Suppressor macrophage (primary cell): Measurements from ENCODE around the gene ABHD6.
"Not testable (repeated sequence)": the region's sequence is repeated elsewhere in the genome, so short reads cannot be mapped to it uniquely, and the experiment has no call there.

Experiments used
- DNase-seq, 4 experiments: peaks; one replicate each; pipeline ENCODE4 v3.0.0-alpha.2; 2020 to 2022

The ABHD6 gene

DNA sequence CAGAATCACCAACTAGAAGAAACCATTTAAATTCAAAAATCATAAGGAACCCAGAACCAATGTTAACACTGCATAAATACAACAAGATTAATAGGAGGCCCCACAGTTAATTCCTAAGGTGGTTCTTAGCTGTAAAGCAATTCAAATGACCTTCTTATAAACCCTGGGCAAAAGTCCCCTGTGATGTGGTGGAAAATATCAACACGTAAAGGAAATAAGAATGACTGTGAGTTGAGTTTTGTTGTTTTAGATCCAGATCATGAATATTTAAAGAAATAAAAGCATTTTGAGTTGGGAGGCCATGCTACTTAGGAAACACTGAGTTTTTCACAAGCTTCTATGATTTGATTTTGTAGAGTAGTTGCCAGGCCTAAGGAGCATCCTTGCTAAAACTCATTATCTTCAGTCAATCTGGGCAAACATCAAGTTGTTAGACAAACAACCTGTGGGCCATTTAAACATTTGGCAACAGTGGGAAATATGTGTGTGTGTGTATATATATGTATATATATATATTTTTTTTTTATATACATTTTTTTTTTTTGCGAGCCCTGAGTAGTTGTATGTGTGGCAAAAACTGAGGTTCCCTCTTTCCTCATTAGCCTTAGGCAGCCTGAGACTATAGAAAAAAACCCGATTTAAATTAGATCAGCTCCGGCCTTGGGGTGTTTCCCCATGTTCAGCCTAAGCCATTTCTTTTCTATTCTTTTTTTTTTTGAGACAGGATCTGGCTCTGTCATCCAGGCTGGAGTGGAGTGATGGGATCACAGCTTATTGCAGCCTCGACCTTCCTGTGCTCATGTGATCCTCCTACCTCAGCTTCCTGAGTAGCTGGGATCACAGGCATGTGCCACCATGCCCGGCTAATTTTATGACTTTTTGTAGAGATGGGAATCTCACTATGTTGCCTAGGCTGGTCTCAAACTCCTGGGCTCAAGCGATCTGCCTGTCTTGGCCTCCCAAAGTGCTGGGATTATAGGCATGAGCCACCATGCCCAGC lies 87.1 kb downstream of the ABHD6 start:
- peak in 2 of 4 experiments; percentile 14 for DNase-seq

DNA sequence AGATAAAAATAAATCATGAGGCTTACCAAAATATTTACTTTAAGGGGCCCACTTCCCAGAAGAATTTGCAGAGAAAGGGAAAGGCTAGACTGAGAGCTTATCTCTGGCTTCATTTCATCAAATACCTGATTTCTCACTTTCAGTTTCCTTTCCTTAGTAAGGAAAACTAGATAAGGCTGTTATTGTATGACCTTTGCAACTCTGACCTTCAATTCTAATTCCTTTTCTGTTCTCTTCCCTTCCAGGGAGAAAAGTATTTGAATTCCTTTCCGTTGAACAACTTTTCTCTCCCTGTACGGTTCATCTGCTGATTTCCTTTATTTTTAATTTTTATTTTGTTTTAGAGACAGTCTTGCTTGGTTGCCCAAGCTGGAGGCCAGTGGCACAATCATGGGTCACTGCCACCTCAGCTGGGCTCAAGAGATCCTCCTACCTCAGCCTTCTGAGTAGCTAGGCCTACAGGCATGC lies 88.0 kb downstream of the ABHD6 start:
- DNase-seq = no peak

DNA sequence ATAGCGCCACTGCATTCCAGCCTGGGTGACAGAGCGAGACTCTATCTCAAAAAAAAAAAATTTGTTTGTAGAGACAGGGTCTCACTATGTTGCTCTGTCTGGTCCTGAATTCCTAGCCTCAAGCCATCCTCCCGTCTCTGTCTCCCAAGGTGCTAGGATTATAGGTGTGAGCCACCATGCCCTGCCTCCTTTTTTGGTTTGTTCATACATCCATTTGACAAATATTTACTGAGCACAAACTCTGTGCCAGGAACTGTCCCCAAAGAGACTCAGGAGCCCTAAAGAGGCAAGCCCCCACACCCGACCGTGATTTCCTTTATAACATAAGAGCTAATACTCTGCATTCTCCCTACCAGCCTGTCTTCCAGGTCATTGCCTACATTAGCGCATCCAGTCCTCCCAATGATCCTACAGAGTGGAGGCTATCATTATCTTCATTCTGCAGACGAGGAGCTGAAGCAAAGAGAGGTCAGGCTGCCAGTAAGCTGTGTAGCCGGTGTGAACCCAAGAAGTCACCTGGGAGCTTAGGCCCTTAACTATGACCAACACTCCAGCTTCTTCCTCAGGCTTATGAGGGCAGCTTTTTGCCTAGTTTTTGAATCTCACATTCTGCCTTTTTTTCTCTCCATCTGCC lies 88.8 kb downstream of the ABHD6 start:
- DNase-seq = no peak

DNA sequence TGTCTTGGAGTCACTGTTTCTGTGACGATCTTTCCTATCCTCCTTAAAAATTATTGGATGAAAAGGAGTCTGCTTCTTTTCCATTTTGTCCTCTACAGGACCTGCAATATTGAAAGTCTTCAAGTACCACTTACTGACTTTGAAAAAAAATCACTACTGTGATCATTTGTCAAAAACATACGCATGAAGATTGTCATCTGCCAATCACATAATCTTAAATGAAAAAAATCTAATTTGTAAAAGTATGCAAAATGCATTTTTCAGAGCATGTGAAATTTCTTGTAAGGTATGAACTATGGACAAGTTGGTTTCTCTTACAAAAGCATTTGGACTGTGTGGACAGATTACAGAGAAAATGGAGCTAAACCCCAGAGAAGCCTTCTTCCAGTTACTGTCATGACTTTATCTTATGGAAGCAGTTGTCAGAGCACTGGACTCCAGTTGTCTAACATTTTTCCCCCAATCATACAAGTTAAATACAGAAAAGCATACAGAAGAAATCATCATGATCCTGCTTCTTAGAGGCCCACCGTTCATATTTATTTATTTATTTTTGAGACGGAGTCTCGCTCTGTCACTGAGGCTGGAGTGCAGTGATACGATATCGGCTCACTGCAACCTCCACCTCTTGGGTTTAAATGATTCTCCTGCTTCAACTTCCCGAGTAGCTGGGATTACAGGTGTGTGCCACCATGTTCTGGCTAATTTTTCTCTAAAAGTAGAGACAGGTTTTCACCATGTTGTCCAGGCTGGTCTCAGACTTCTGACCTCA lies 91.7 kb downstream of the ABHD6 start:
- DNase-seq = no peak

DNA sequence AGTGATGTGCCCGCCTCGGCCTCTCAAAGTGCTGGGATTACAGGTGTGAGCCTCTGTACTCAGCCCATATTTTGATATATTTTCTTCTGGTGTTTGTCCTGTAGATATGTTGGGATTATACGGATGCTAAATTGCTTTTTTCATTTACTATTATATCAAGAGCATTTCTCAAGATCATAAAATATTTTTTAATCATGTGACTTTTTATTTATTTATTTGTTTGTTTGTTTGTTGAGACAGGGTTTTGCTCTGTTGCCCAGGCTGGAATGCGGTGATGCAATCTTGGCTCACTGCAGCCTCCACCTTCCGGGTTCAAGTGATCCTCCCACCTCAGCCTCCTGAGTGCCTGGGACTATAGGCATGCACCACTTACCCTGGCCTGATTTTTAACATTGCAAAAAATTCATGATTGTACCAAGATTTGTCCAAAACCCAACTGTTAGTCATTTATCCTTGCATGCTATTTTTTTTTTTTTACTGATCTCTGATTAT lies 92.4 kb downstream of the ABHD6 start:
- no peak for DNase-seq

DNA sequence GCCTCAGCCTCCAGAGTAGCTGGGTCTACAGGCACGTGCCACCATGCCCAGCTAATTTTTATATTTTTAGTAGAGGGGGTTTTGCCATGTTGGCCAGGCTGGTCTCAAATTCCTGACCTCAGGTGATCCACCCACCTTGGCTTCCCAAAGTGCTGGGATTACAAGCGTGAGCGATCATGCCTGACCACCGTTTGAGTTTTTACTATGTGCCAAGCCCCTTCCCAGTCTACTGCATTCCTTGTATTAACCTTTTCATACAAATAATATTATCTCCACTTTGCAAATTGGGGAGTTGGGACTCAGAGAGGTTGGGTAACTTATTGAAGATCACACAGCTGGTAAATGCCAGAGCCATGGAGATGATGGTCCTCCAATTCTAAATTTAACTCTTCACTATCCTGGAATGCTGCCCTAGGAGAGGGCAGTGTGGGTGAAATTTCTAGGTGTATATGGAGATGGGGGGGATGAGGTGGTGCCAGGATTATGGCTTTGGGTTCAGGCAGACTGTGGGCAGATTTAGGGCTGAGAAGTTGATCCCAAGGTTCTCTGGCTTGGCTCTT lies 94.1 kb downstream of the ABHD6 start:
- DNase-seq = no peak

DNA sequence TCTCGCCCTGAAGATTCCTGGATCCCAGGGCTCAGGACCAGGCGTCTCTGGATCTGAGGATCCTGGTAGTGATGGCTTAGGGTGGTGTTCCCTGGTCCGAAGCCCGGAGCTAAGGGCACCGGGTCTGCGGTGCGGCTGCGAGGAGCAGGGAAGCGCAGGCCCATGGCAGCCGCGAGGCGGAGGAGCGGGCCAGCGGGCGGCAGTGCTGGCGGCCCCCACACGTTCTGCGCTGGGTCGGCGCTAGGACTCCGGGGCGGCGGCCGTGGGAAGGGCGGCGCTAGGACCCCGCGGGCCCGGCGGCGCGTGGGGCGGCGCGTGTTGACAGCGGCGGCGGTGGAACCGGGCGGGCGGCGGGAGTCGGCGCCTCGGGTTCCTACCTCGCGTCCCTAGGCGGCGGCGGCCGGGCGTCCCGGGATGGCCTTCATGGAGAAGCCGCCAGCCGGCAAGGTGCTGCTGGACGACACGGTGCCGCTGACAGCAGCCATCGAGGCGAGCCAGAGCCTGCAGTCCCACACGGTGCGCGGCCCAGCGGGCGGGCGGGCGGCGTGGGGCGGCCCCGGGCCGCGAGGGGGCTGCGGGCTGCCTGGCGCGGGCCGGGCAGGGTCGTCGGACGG lies 95.1 kb downstream of the ABHD6 start, which contains the start of gene PXK:
Gene PXK, plus strand, starts transcription at position 318 of the 614 bp plus-strand sequence. Its CDS starts 97 bp downstream, at position 415.
- peak; percentile 86 to 95 (median 90) for DNase-seq

DNA sequence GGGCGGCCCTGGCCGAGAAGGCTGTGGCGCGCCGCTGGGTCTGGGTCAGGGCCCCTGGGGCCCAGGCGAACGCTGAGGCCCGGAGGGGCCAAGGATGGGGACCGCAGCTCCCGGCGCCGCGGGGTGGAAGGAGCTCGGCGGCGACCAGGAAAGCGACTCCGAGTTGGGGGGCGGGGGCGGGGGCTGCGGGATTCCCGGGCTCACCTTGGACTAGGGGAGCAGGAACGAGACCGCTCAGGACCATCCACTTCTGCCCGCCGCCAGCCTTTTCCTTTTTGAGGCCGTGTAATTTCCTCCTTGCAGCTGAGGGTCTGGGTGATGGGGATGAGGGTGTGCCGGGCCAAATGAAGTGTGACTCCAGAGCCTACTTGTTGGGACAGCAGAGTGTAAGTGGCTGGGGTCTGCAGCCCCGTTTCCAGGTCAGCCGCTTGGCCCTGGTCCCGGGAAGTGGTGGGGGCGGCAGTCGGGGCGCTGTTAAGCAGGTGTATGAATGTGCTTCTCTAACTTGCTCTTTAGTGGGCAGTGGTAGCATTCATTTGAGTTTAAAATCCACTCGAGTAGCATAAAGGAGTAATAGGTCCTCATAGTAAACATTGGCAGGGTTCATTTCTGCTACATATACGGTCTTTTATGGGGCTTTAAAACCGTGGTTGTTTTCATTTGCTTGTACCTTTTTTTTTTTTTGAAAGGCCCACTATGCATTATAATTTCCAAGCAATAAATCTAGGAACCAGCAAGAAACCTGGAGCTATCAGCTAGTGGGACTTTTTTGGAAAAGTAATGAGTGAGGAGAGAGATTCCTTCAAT lies 95.8 kb downstream of the ABHD6 start:
- peak in 1 of 4 experiments; percentile 33 for DNase-seq

DNA sequence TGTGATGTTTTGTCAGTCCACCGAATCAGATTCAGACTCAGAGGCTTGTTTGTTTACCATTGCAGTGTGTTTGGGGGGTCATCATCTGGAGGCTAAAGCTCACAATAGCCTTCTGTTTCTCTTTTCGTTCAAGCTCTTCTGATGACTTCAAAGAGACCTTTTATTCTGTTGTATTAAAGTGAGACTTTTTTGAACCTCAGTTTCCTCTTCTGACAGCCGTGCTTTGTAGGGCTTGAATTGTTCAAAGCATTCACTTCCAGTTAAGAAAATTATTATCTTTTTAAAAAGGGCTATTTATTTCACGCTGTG lies 96.4 kb downstream of the ABHD6 start:
- no peak for DNase-seq

DNA sequence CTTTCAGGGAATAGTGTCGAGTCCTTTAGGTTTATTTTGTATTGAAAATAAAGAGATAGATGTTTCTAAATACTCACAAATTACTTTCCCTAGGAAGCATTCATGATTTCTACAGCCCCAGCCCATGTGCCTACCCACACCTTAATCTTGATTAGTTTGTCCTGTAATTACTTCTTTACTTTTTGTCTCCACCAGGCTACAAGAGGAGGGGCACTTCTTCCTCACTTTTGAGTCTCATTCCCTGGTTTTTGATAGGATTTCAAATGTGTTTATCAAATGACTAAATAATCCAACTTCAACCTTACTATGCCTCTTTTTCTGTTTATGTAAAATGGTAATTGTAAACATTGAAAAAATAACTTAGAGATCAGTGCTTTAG lies 96.9 kb downstream of the ABHD6 start:
- DNase-seq = no peak

DNA sequence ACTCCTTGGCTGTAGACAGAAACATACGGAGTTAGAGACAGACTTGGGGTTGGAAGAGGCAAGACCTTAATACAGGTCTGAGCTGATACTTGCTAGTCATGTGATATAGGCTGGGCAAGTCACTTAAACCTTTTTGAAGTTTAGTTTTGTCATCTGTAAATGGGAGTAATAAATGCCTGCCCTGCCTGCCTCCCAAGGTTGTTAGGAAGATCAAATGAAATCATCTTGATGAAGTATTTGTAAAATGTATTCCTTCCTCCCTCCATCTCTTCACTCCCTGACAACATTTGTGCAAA lies 98.0 kb downstream of the ABHD6 start:
- DNase-seq = peak in 1 of 4 experiments; percentile 18

DNA sequence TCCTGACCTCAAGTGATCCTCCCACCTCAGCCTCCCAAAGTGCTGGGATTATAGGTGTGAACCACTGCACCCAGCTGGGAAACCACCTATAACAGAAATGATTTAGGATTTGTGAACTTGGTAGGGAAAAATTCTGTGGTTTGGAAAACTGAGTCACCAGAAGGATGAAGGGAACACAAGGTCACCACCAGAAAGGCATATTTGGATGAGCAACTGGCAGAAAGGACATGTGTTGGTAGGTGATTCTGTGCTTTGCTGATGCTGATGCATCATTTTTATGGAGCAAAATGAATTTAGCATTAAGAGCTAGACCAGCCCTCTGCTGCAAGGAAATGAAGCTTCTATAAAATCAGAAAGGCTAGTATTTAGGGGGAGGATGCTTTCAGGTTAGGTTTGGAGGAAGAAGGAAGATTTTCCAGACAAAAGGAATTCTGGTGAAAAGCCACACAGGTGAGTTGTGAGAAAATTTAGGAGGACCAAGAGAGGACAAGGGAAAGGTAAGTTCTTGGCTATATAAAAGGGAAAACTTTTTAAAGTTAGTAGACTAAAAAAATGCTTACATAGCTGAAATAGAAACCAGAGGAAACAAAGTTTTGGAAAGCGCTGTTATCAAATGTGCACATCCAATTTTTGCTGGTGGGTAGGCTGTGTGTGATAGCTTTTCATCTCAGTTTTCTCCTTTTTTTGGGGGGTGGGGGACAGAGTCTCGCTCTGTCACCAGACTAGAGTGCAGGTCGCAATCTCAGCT lies 98.7 kb downstream of the ABHD6 start:
- DNase-seq = no peak

DNA sequence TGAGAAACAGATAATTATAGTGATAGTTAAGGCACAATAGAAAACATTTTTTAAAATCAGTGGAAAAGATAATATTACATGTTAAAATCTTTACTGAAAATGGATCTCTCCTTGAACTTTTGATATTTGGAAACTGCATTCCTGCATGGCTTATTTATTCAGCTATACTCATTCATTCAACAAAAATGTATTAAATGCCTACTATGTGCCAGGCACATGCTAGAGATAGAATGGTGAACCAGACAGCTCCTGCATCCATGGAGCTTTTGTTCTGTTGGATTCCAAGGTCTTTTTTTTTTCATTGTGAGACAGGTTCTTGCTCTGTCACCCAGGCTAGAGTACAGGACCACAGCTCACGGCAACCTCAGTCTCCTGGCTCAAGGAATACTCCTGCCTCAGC lies 99.6 kb downstream of the ABHD6 start:
- no peak for DNase-seq

DNA sequence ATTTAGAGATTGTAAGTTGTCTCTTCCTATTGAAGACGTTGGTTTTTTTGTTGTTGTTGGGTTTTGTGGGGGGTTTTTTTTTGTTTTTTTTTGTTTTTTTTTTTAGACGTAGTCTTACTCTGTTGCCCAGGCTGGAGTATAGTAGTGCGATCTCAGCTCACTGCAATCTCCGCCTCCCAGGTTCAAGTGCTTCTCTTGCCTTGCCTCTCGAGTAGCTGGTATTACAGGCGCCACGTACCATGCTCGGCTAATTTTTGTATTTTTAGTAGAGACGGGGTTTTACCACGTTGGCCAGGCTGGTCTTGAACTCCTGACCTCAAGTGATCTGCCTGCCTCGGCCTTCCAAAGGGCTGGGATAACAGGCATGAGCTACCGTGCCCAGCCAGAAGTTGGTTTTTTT lies 101.6 kb downstream of the ABHD6 start:
- DNase-seq = not testable (repeated sequence)

DNA sequence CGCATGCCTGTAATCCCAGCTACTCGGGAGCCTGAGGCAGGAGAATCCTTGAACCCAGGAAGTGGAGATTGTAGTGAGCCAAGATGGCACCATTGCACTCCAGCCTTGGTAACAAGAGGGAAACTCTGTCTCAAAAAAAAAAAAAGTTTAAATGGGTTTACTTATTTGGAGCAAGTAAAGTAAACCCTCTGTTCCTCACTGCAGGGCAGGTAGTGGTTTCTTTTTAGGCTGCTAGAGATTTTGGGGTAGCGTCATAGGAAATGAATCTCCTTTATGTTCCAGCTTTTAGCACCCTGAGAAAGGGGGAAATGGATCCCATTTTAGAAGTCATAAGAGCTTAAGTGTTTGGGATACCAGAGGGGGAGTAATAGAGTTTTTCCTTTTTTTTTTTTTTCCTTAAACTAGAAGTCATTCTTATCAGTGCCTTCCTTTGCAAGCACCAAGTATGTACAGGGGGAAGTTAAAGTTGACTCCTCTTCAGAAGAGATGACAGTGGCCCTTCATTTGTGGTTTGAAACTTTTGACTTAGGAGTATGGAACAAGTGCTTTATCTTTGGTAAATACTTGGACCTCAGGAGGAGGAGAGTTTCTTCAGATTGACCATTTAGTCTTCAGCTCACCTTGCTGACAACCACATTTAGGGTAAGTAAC lies 103.1 kb downstream of the ABHD6 start:
- DNase-seq = no peak

DNA sequence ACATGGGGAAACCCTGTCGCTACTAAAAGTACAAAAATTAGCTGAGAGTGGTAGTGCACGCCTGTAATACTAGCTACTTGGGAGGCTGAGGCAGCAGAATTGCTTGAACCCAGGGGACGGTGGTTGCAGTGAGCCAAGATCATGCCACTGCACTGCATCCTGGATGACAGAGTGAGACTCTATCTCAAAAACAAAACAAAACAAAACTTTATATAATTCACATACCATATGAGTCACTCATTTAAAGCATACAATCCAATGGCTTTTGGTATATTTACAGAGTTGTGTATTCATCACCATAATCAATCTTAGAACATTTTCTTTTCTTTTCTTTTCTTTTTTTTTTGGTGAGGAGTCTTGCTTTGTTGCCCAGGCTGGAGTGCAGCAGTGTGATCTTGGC lies 103.8 kb downstream of the ABHD6 start:
- DNase-seq = no peak

DNA sequence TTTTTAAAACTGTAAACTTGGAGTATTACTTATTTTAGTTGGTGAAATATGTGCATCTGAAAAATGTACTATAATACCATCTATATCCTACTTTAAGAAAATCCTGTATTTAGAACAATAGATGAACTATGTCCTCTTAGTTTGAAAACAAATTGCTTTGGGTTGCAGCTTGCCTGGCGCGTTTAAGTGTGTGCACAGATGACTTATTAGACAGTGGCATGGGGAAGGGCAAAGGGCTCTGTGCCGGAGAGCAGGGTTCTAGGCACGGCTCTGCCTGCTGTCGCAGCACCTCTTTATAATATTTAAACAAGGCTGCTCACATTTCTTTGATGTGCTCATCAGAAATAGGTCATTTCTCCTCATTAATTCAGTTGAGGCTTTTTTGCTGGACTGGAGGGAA lies 105.1 kb downstream of the ABHD6 start:
- DNase-seq = no peak
